ENCODE results near the gene AFF2. TPM values are rescaled to one million over a fixed set of nuclear protein-coding genes. Genes with fewer than 3 reads are reported as not detected.

AFF2 gene
- total RNA-seq, 1 experiment from 2014 or later, result 0.16 TPM

- Histone ChIP-seq H3K36me3 (ENCODE audit: control insufficient read depth, insufficient read depth, low read length) (no peaks in the 10 kb centered on the region), H3K27me3 (replicated peaks; ENCODE audit: control insufficient read depth, insufficient read depth, low read length) (no peaks in the 10 kb centered on the region), H3K9me3 (no peaks in the 10 kb centered on the region), H3K4me3 (ENCODE audit: low read depth, low read length) (no peak overlapping the region), H3K4me1 (no peaks in the 10 kb centered on the region)
- TF ChIP-seq CTCF (IDR thresholded peaks at IDR 0.05; ENCODE audit: insufficient read depth in 1 of 2, low read depth in 1 of 2, low read length in 1 of 2, severe bottlenecking in 1 of 2, unreplicated experiment in 1 of 2), result no peak
- Mint-ChIP-seq H3K9me3 (ENCODE audit: unreplicated experiment) (no peaks in the 10 kb centered on the region), H3K36me3 (ENCODE audit: insufficient read depth, unreplicated experiment) (no peaks in the 10 kb centered on the region), H3K27me3 (ENCODE audit: insufficient read depth, unreplicated experiment) (no peaks in the 10 kb centered on the region), H3K4me3 (ENCODE audit: unreplicated experiment) (no peak overlapping the region), H3K4me1 (ENCODE audit: low read depth, unreplicated experiment) (no peaks in the 10 kb centered on the region), H3K27ac (ENCODE audit: unreplicated experiment) (no peak overlapping the region)
- DNase-seq, result no peak
- intact Hi-C loops (cut with micrococcal nuclease; ENCODE audit: unreplicated experiment), result no loop called here
- ChIA-PET POLR2A (no interaction called here), CTCF (no interaction called here)
- no TSS peak for BruUV-seq (replicated peaks)
Measured at GRCh38 chrX:148913971-148914370, 413.6 kb downstream of the AFF2 start.

- no peaks in the 10 kb centered on the region for H3K4me1 ChIP-seq
- Mint-ChIP-seq H3K27me3 (ENCODE audit: insufficient read depth, unreplicated experiment) (no peaks in the 10 kb centered on the region), H3K36me3 (ENCODE audit: insufficient read depth, unreplicated experiment) (no peaks in the 10 kb centered on the region), H3K4me3 (ENCODE audit: unreplicated experiment) (no peak overlapping the region), H3K4me1 (ENCODE audit: low read depth, unreplicated experiment) (no peaks in the 10 kb centered on the region), H3K9me3 (ENCODE audit: unreplicated experiment) (no peaks in the 10 kb centered on the region), H3K27ac (ENCODE audit: unreplicated experiment) (no peak overlapping the region)
- ChIA-PET CTCF (no interaction called here), POLR2A (no interaction called here)
- intact Hi-C loops (cut with micrococcal nuclease; ENCODE audit: unreplicated experiment), result no loop called here
- no peak for DNase-seq
- H3K9me3 ChIP-seq, result no peaks in the 10 kb centered on the region
- H3K36me3 ChIP-seq (ENCODE audit: control insufficient read depth, insufficient read depth, low read length), result no peaks in the 10 kb centered on the region
- BruUV-seq (replicated peaks), result no TSS peak
- no peak overlapping the region for H3K4me3 ChIP-seq (ENCODE audit: low read depth, low read length)
- no peaks in the 10 kb centered on the region for H3K27me3 ChIP-seq (replicated peaks; ENCODE audit: control insufficient read depth, insufficient read depth, low read length)
- TF ChIP-seq CTCF (IDR thresholded peaks at IDR 0.05; ENCODE audit: insufficient read depth in 1 of 2, low read depth in 1 of 2, low read length in 1 of 2, severe bottlenecking in 1 of 2, unreplicated experiment in 1 of 2), result no peak
Measured at GRCh38 chrX:148914783-148915182, 414.4 kb downstream of the AFF2 start.

- Histone ChIP-seq H3K9me3 (no peaks in the 10 kb centered on the region), H3K4me1 (no peaks in the 10 kb centered on the region), H3K36me3 (ENCODE audit: control insufficient read depth, insufficient read depth, low read length) (no peaks in the 10 kb centered on the region), H3K4me3 (ENCODE audit: low read depth, low read length) (no peak overlapping the region), H3K27me3 (replicated peaks; ENCODE audit: control insufficient read depth, insufficient read depth, low read length) (no peaks in the 10 kb centered on the region)
- intact Hi-C loops (cut with micrococcal nuclease; ENCODE audit: unreplicated experiment), result no loop called here
- Mint-ChIP-seq H3K27ac (ENCODE audit: unreplicated experiment) (no peak overlapping the region), H3K4me1 (ENCODE audit: low read depth, unreplicated experiment) (no peaks in the 10 kb centered on the region), H3K4me3 (ENCODE audit: unreplicated experiment) (no peak overlapping the region), H3K9me3 (ENCODE audit: unreplicated experiment) (no peaks in the 10 kb centered on the region), H3K27me3 (ENCODE audit: insufficient read depth, unreplicated experiment) (no peaks in the 10 kb centered on the region), H3K36me3 (ENCODE audit: insufficient read depth, unreplicated experiment) (no peaks in the 10 kb centered on the region)
- no peak for DNase-seq
- ChIA-PET CTCF (no interaction called here), POLR2A (no interaction called here)
- BruUV-seq (replicated peaks), result no TSS peak
- TF ChIP-seq CTCF (IDR thresholded peaks at IDR 0.05; ENCODE audit: insufficient read depth in 1 of 2, low read depth in 1 of 2, low read length in 1 of 2, severe bottlenecking in 1 of 2, unreplicated experiment in 1 of 2), result no peak
Measured at GRCh38 chrX:148915474-148915873, 415.1 kb downstream of the AFF2 start.
